OCI-M2 (cell line): ENCODE data around the gene PRRT4.

ENCODE experiments used
- DNase-seq: peaks from one replicate; lab custom pipeline; 2025; ENCODE audit not compliant: unreplicated experiment; lab: John Stamatoyannopoulos, UW

PRRT4 gene

GRCh38 chr7:128395748-128396147 is 34.3 kb upstream of the PRRT4 start:
- no peak for DNase-seq

- DNase-seq = no peak
Measured at GRCh38 chr7:128394904-128395496, 33.5 kb upstream of the PRRT4 start.

GRCh38 chr7:128393526-128394330 is 32.2 kb upstream of the PRRT4 start:
- no peak for DNase-seq

- DNase-seq = no peak
Measured at GRCh38 chr7:128392446-128393327, 31.2 kb upstream of the PRRT4 start.

- no peak for DNase-seq
Measured at GRCh38 chr7:128391805-128392204, 30.3 kb upstream of the PRRT4 start.

- no peak for DNase-seq
Measured at GRCh38 chr7:128390871-128391565, 29.5 kb upstream of the PRRT4 start.

GRCh38 chr7:128389618-128390329 is 28.3 kb upstream of the PRRT4 start:
- DNase-seq = no peak

GRCh38 chr7:128389085-128389617 is 27.7 kb upstream of the PRRT4 start:
- DNase-seq = no peak

- DNase-seq = no peak
Measured at GRCh38 chr7:128388145-128388485, 26.6 kb upstream of the PRRT4 start.

GRCh38 chr7:128387216-128388144 is 26.0 kb upstream of the PRRT4 start:
- no peak for DNase-seq

- DNase-seq = no peak
Measured at GRCh38 chr7:128385988-128386925, 24.8 kb upstream of the PRRT4 start.

- no peak for DNase-seq
Measured at GRCh38 chr7:128384726-128385125, 23.2 kb upstream of the PRRT4 start.

- DNase-seq = no peak
Measured at GRCh38 chr7:128383776-128384175, 22.3 kb upstream of the PRRT4 start.

GRCh38 chr7:128381161-128381821 is 19.8 kb upstream of the PRRT4 start:
- DNase-seq = no peak

GRCh38 chr7:128380483-128381106 is 19.1 kb upstream of the PRRT4 start:
- no peak for DNase-seq

- DNase-seq = no peak
Measured at GRCh38 chr7:128379900-128380479, 18.5 kb upstream of the PRRT4 start.

GRCh38 chr7:128378637-128379036 is 17.1 kb upstream of the PRRT4 start:
- no peak for DNase-seq
